Loucy (cell line): ENCODE results near the gene IRX5.

Source experiments
- EZH2phosphoT487 ChIP-seq: fragments of 200-600 bp; IDR thresholded peaks from 2 replicates; pipeline ENCODE4 v1.6.1; 2018; ENCODE audit warnings: antibody characterized with exemption, mild to moderate bottlenecking, moderate library complexity, borderline replicate concordance
- TF ChIP-seq, protein P1 (sequence below): fragments of 200-600 bp; sonication (generic); conservative IDR thresholded peaks from 2 replicates; pipeline ENCODE4 v1.5.1; 2014; ENCODE audit warnings: mild to moderate bottlenecking, antibody characterized with exemption, low read length

- TF ChIP-seq, protein P1, sequence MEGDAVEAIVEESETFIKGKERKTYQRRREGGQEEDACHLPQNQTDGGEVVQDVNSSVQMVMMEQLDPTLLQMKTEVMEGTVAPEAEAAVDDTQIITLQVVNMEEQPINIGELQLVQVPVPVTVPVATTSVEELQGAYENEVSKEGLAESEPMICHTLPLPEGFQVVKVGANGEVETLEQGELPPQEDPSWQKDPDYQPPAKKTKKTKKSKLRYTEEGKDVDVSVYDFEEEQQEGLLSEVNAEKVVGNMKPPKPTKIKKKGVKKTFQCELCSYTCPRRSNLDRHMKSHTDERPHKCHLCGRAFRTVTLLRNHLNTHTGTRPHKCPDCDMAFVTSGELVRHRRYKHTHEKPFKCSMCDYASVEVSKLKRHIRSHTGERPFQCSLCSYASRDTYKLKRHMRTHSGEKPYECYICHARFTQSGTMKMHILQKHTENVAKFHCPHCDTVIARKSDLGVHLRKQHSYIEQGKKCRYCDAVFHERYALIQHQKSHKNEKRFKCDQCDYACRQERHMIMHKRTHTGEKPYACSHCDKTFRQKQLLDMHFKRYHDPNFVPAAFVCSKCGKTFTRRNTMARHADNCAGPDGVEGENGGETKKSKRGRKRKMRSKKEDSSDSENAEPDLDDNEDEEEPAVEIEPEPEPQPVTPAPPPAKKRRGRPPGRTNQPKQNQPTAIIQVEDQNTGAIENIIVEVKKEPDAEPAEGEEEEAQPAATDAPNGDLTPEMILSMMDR, result no peak
- TF ChIP-seq EZH2phosphoT487, result no peak
These were observed 39.3 kb upstream of the IRX5 start for GRCh38 chr16:54891346-54891745.
